ENCODE data around the gene TRA2A.

Gene TRA2A

GRCh38 chr7:23470330-23471105 lies 61.3 kb downstream of the TRA2A start, which contains the start of gene IGF2BP3:
Gene IGF2BP3, minus strand, starts transcription at chr7:23470491. Its CDS starts 381 bp downstream, at chr7:23470110.
- no peak within 1 kb of the TSS for H3K27ac ChIP-seq (ENCODE audit: low read depth in 2 of 2, low read length in 2 of 2)
- H3K27me3 ChIP-seq (ENCODE audit: control insufficient read depth in 2 of 2, insufficient read depth in 2 of 2, low read length in 2 of 2): peaks cover 75 to 88% of the 10 kb centered on the region in 2 donors
- H3K4me1 ChIP-seq (ENCODE audit: control insufficient read depth in 2 of 2, insufficient read depth in 2 of 2, low read length in 2 of 2): peaks cover 28% of the 10 kb centered on the region in 2 donors
- peak within 1 kb of the TSS; percentile 56 to 66 for H3K4me3 ChIP-seq (ENCODE audit: low read length in 2 of 2)
- no peaks in the 10 kb centered on the region for H3K36me3 ChIP-seq (ENCODE audit: control insufficient read depth in 2 of 2, insufficient read depth in 2 of 2, low read length in 2 of 2)
- no peak within 1 kb of the TSS for H3K9ac ChIP-seq (ENCODE audit: low read depth in 1 of 2, low read length in 2 of 2)
- H3K9me3 ChIP-seq (ENCODE audit: control insufficient read depth in 2 of 2, low read length in 2 of 2): no peaks in the 10 kb centered on the region

GRCh38 chr7:23469961-23470250 lies 61.9 kb downstream of the TRA2A start:
- H3K9ac ChIP-seq (ENCODE audit: low read depth in 1 of 2, low read length in 2 of 2): no peak overlapping the region
- H3K9me3 ChIP-seq (ENCODE audit: control insufficient read depth in 2 of 2, low read length in 2 of 2): no peaks in the 10 kb centered on the region
- no peaks in the 10 kb centered on the region for H3K36me3 ChIP-seq (ENCODE audit: control insufficient read depth in 2 of 2, insufficient read depth in 2 of 2, low read length in 2 of 2)
- H3K27ac ChIP-seq (ENCODE audit: low read depth in 2 of 2, low read length in 2 of 2): no peak overlapping the region
- peaks cover 71 to 86% of the 10 kb centered on the region in 2 donors for H3K27me3 ChIP-seq (ENCODE audit: control insufficient read depth in 2 of 2, insufficient read depth in 2 of 2, low read length in 2 of 2)
- peak overlapping the region; percentile 37 to 66 for H3K4me3 ChIP-seq (ENCODE audit: low read length in 2 of 2)
- H3K4me1 ChIP-seq (ENCODE audit: control insufficient read depth in 2 of 2, insufficient read depth in 2 of 2, low read length in 2 of 2): peaks cover 28 to 30% of the 10 kb centered on the region in 2 donors

- H3K27ac ChIP-seq (ENCODE audit: low read depth in 2 of 2, low read length in 2 of 2): no peak overlapping the region
Observed at GRCh38 chr7:23469150-23469960, 62.4 kb downstream of the TRA2A start.

GRCh38 chr7:23468526-23469149 lies 63.1 kb downstream of the TRA2A start:
- Histone ChIP-seq H3K27ac (ENCODE audit: low read depth in 2 of 2, low read length in 2 of 2) (no peak overlapping the region), H3K9me3 (ENCODE audit: control insufficient read depth in 2 of 2, low read length in 2 of 2) (no peaks in the 10 kb centered on the region), H3K4me1 (ENCODE audit: control insufficient read depth in 2 of 2, insufficient read depth in 2 of 2, low read length in 2 of 2) (peaks cover 20 to 24% of the 10 kb centered on the region in 2 donors), H3K27me3 (ENCODE audit: control insufficient read depth in 2 of 2, insufficient read depth in 2 of 2, low read length in 2 of 2) (peaks cover 63 to 81% of the 10 kb centered on the region in 2 donors), H3K4me3 (ENCODE audit: low read length in 2 of 2) (peak overlapping the region; percentile 18 to 44), H3K9ac (ENCODE audit: low read depth in 1 of 2, low read length in 2 of 2) (no peak overlapping the region), H3K36me3 (ENCODE audit: control insufficient read depth in 2 of 2, insufficient read depth in 2 of 2, low read length in 2 of 2) (no peaks in the 10 kb centered on the region)

More at GRCh38 chr7:23469150-23469960, 62.4 kb downstream of the TRA2A start:
- no peaks in the 10 kb centered on the region for H3K36me3 ChIP-seq (ENCODE audit: control insufficient read depth in 2 of 2, insufficient read depth in 2 of 2, low read length in 2 of 2)
- peaks cover 66 to 81% of the 10 kb centered on the region in 2 donors for H3K27me3 ChIP-seq (ENCODE audit: control insufficient read depth in 2 of 2, insufficient read depth in 2 of 2, low read length in 2 of 2)
- peaks cover 27 to 28% of the 10 kb centered on the region in 2 donors for H3K4me1 ChIP-seq (ENCODE audit: control insufficient read depth in 2 of 2, insufficient read depth in 2 of 2, low read length in 2 of 2)
- H3K9me3 ChIP-seq (ENCODE audit: control insufficient read depth in 2 of 2, low read length in 2 of 2): no peaks in the 10 kb centered on the region
- peak overlapping the region; percentile 37 to 66 for H3K4me3 ChIP-seq (ENCODE audit: low read length in 2 of 2)
- no peak overlapping the region for H3K9ac ChIP-seq (ENCODE audit: low read depth in 1 of 2, low read length in 2 of 2)

- Histone ChIP-seq H3K36me3 (ENCODE audit: control insufficient read depth in 2 of 2, insufficient read depth in 2 of 2, low read length in 2 of 2) (no peaks in the 10 kb centered on the region), H3K9me3 (ENCODE audit: control insufficient read depth in 2 of 2, low read length in 2 of 2) (no peaks in the 10 kb centered on the region), H3K27me3 (ENCODE audit: control insufficient read depth in 2 of 2, insufficient read depth in 2 of 2, low read length in 2 of 2) (peaks cover 56 to 80% of the 10 kb centered on the region in 2 donors), H3K9ac (ENCODE audit: low read depth in 1 of 2, low read length in 2 of 2) (no peak overlapping the region), H3K4me3 (ENCODE audit: low read length in 2 of 2) (peak overlapping the region in 1 of 2 donors; percentile 44), H3K4me1 (ENCODE audit: control insufficient read depth in 2 of 2, insufficient read depth in 2 of 2, low read length in 2 of 2) (peaks cover 19 to 24% of the 10 kb centered on the region in 2 donors), H3K27ac (ENCODE audit: low read depth in 2 of 2, low read length in 2 of 2) (no peak overlapping the region)
Observed at GRCh38 chr7:23467806-23468525, 63.8 kb downstream of the TRA2A start.

GRCh38 chr7:23467291-23467805 lies 64.4 kb downstream of the TRA2A start:
- H3K27me3 ChIP-seq (ENCODE audit: control insufficient read depth in 2 of 2, insufficient read depth in 2 of 2, low read length in 2 of 2): peaks cover 50 to 77% of the 10 kb centered on the region in 2 donors
- H3K4me3 ChIP-seq (ENCODE audit: low read length in 2 of 2): peak overlapping the region in 1 of 2 donors; percentile 44
- no peak overlapping the region for H3K9ac ChIP-seq (ENCODE audit: low read depth in 1 of 2, low read length in 2 of 2)
- H3K4me1 ChIP-seq (ENCODE audit: control insufficient read depth in 2 of 2, insufficient read depth in 2 of 2, low read length in 2 of 2): peaks cover 19 to 24% of the 10 kb centered on the region in 2 donors
- H3K27ac ChIP-seq (ENCODE audit: low read depth in 2 of 2, low read length in 2 of 2): no peak overlapping the region
- no peaks in the 10 kb centered on the region for H3K9me3 ChIP-seq (ENCODE audit: control insufficient read depth in 2 of 2, low read length in 2 of 2)
- no peaks in the 10 kb centered on the region for H3K36me3 ChIP-seq (ENCODE audit: control insufficient read depth in 2 of 2, insufficient read depth in 2 of 2, low read length in 2 of 2)

- Histone ChIP-seq H3K4me3 (ENCODE audit: low read length in 2 of 2) (no peak overlapping the region), H3K9ac (ENCODE audit: low read depth in 1 of 2, low read length in 2 of 2) (no peak overlapping the region), H3K36me3 (ENCODE audit: control insufficient read depth in 2 of 2, insufficient read depth in 2 of 2, low read length in 2 of 2) (no peaks in the 10 kb centered on the region), H3K9me3 (ENCODE audit: control insufficient read depth in 2 of 2, low read length in 2 of 2) (no peaks in the 10 kb centered on the region), H3K4me1 (ENCODE audit: control insufficient read depth in 2 of 2, insufficient read depth in 2 of 2, low read length in 2 of 2) (peaks cover 3 to 4% of the 10 kb centered on the region in 2 donors), H3K27me3 (ENCODE audit: control insufficient read depth in 2 of 2, insufficient read depth in 2 of 2, low read length in 2 of 2) (peaks cover 28 to 41% of the 10 kb centered on the region in 2 donors), H3K27ac (ENCODE audit: low read depth in 2 of 2, low read length in 2 of 2) (no peak overlapping the region)
Observed at GRCh38 chr7:23462846-23463245, 68.9 kb downstream of the TRA2A start.

GRCh38 chr7:23458044-23458443 lies 73.7 kb downstream of the TRA2A start:
- Histone ChIP-seq H3K9ac (ENCODE audit: low read depth in 1 of 2, low read length in 2 of 2) (no peak overlapping the region), H3K36me3 (ENCODE audit: control insufficient read depth in 2 of 2, insufficient read depth in 2 of 2, low read length in 2 of 2) (no peaks in the 10 kb centered on the region), H3K4me3 (ENCODE audit: low read length in 2 of 2) (no peak overlapping the region), H3K27ac (ENCODE audit: low read depth in 2 of 2, low read length in 2 of 2) (no peak overlapping the region), H3K27me3 (ENCODE audit: control insufficient read depth in 2 of 2, insufficient read depth in 2 of 2, low read length in 2 of 2) (peaks cover 15% of the 10 kb centered on the region in 2 donors), H3K9me3 (ENCODE audit: control insufficient read depth in 2 of 2, low read length in 2 of 2) (no peaks in the 10 kb centered on the region), H3K4me1 (ENCODE audit: control insufficient read depth in 2 of 2, insufficient read depth in 2 of 2, low read length in 2 of 2) (no peaks in the 10 kb centered on the region)

- no peaks in the 10 kb centered on the region for H3K4me1 ChIP-seq (ENCODE audit: control insufficient read depth in 2 of 2, insufficient read depth in 2 of 2, low read length in 2 of 2)
- no peaks in the 10 kb centered on the region for H3K9me3 ChIP-seq (ENCODE audit: control insufficient read depth in 2 of 2, low read length in 2 of 2)
- no peak overlapping the region for H3K27ac ChIP-seq (ENCODE audit: low read depth in 2 of 2, low read length in 2 of 2)
- no peak overlapping the region for H3K9ac ChIP-seq (ENCODE audit: low read depth in 1 of 2, low read length in 2 of 2)
- H3K36me3 ChIP-seq (ENCODE audit: control insufficient read depth in 2 of 2, insufficient read depth in 2 of 2, low read length in 2 of 2): no peaks in the 10 kb centered on the region
- no peak overlapping the region for H3K4me3 ChIP-seq (ENCODE audit: low read length in 2 of 2)
- peaks cover 9 to 10% of the 10 kb centered on the region in 2 donors for H3K27me3 ChIP-seq (ENCODE audit: control insufficient read depth in 2 of 2, insufficient read depth in 2 of 2, low read length in 2 of 2)
Observed at GRCh38 chr7:23456093-23456492, 75.7 kb downstream of the TRA2A start.
